CD4-positive, alpha-beta T cell treated with Interleukin-1 beta for 1 hour (primary cell): Measurements from ENCODE around the gene GOLGA8J.
"Not testable (repeated sequence)": the region's sequence is repeated elsewhere in the genome, so short reads cannot be mapped to it uniquely, and the experiment has no call there.

Experiments used
- DNase-seq, 2 donors: peaks; one replicate each; pipeline ENCODE4 v3.0.0-alpha.2; 2020 to 2022

The GOLGA8J gene, protein sequence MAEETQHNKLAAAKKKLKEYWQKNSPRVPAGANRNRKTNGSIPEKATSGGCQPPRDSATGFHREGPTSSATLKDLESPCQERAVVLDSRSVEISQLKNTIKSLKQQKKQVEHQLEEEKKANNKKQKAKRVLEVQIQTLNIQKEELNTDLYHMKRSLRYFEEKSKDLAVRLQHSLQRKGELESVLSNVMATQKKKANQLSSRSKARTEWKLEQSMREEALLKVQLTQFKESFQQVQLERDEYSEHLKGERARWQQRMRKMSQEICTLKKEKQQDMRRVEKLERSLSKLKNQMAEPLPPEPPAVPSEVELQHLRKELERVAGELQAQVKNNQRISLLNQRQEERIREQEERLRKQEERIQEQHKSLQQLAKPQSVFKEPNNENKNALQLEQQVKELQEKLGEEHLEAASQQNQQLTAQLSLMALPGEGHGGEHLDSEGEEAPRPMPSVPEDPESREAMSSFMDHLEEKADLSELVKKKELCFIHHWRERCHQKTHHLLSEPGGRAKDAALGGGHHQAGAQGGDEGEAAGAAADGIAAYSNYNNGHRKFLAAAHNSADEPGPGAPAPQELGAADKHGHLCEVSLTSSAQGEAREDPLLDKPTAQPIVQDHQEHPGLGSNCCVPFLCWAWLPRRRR

DNA sequence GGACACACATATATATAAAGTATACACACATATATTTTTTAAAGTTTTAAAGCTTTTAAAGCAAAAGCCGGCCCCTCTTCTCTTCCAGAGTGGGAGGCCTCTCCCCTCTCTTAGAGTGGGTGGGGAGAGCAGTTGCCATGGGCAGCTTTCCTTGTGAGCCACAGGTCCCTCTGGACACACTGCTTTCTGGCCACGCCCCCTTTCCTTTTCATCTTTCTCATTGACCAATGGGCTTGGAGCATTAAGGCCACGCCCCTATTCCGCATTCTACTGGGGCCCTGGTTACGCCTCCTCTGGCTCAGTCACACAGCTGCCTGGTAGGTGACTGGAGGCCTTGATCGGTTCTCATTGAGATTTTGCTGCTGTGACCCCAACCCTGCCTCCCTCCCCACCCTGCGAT is at the start of gene GOLGA8J:
TSS of gene GOLGA8J (plus strand) at position 301 of the 400 bp plus-strand sequence. CDS start at position 399, 98 bp downstream.
- DNase-seq = not testable (repeated sequence)

DNA sequence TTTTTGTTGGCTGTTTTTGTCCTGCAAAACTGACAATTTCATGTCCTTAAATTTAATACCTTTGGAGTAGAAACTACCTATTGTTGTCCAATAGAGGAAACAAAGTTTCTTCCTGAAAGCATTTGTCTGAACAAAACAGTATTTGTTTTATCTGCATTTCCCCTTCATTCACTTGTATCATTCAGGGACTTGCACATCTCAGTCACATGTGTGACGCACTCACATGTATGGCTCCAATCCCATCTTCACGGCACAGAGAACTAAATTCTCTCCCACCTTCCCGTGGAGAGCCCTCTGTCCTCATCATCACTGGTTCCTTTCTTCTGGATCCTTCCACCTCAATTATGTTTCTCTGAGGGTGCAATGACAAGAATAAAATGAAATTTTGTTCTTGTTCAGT is 49.5 kb upstream of the GOLGA8J start:
- DNase-seq = no peak

DNA sequence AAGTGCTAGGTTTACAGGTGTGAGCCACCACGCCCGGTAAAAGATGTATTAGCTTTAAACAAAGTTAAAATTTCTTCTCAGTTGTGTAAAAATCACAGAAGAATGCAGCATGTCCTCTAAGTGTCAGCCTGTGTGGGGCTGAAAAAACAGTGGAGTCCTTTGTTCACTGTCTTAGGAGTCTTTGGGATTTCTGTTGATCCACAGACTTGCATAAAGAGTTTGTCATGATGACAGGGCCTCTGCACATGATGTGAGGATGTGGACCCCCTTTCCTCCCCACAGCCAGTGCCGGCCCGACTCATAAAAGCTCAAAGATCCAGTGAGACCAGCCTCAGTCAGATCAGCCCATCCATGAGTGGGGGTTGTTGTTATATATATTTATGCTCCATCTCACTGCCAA is 49.0 kb upstream of the GOLGA8J start:
- DNase-seq = no peak

DNA sequence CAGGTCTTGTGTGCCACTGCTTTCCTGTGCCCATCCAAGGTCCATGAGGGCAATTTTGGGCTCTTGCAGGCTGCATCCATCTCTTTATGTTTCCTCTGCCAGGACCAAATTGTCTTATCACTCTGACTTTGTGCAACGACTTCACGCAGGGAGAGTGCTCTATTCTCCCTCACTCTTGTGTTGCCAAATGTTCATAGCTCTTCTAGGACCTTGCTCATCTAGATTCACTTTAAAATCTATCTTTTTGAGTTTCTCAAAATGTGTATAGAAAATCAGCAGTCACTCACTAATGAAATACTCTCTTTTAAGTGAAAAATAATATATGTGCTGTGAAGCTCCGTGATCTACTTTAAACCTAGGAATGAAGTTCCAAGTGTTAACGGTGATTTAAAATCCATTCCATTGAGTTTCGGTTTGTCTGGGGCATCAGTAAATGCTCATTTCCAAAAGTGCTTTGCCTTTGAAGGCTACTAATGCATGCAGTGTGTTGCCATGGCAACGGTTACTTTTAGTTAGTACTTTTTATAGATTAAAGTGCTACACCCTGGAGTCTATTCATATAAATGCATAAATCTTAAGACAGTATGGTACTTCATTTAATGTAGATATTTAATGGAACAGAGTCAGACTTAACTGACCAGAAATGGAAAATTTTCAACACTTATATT is 46.6 kb upstream of the GOLGA8J start:
- no peak for DNase-seq

DNA sequence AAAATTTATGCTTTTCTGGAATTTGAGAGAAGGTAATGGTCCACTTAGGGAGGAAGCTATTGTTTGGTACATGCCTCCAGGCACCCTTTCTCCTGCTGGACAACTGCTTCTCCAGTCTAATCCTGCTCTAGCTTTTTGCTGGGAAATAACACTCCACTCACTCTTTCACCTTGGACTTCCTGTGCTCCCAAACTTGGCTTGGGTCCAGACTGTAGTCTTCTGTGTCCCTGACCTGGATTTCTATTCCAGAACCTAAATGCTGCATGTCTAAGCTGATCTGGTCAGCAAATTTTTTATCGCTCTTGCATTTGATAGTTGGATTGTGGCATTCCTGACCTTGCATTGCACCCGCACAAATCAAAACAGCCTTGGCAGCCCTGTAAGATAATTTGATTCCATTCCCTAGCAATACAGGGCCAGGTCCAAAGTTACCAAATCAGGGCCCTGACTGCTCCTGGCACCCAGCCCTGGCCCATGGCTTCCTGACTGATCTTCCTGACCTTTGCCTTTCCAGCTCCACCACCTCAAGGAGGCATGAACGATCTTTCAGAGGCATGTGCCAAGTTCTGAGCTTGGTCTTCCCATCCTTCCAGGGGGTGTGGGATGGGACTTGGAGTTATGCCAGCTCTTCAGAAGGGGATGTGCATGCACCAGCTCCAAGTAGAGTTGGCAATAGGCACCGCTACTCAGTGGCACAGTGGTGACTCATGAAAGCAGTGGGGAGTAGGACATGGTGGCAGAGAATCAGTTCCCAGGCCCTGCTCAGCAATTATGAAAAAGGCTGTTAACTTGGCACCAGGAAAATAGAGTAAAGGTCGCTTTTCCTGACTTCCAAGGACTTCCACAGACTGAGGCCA is 43.9 kb upstream of the GOLGA8J start:
- no peak for DNase-seq

DNA sequence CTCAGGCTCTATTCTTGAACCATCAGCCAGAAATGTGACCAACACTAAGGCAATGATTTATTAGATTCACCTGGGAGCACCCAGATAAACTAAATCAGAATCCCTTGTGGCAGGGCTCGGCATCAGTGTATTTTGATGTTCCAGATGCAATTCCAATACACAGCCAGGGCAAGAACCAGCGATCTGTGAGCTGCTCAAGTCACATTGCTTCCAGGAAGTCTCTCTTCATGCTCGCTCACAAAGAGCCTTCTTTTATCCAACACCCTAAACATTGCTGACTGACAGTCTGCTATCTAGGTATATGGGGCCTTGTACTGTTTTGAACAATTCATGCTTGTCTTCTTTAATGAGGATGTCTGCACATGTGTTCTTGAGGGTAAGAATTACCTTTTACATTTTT is 40.9 kb upstream of the GOLGA8J start:
- no peak for DNase-seq

DNA sequence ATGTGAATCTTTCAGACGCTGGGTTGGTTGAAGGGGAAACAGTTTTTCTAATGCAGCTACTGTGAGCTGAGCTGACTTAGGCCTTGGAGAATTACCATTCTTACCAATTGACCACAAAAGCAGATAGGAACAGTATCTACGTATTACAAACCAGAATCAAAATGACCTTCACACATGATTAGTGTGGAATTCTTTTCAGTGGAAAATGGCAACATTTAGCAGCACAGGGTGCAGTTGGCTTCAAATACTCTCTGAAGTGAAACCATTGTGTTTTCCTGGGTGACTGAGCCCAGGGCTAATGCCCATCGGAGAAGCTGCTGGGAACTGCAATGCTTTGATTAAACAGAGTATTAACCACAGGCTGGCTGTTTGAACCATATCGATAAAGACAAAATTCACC is 40.2 kb upstream of the GOLGA8J start:
- DNase-seq = no peak

DNA sequence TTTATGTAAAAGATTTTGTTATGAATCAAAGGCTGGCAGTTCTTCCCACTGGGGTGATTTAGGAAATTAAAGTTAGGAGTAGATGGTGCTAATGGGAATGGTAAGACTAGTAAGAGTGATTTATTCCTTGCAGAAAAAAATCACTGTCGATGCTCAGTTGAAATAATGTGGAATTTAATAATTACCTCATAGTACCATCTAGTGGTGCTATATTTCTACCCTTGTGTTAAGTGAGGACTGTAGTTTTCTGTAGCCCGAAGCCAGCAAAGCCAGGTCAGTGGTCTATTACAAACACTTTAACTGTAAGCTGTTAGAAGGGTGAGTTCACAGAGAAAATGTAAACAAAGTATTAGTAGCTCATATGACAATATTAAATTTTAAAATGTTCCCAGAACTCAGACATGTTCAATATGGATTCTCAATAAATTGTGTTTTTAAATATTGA is 39.5 kb upstream of the GOLGA8J start:
- DNase-seq = no peak

DNA sequence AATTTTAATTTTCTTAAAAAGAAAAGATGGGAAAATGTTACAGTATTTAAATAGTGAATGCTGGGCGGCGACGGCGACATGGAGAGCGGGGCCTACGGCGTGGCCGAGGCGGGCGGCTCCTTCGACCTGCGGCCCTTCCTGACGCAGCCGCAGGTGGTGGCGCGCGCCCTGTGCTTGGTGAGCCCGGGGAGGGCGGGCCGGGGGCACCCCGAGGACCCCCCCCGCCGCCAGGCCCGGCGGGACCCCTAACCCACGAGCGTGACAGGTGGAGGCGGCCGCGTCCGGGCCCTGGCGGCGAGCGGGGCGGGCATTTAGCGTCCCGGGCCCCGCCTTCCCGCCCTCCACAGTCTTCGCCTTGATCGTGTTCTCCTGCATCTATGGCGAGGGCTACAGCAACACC is 38.4 kb upstream of the GOLGA8J start:
- DNase-seq = no peak

DNA sequence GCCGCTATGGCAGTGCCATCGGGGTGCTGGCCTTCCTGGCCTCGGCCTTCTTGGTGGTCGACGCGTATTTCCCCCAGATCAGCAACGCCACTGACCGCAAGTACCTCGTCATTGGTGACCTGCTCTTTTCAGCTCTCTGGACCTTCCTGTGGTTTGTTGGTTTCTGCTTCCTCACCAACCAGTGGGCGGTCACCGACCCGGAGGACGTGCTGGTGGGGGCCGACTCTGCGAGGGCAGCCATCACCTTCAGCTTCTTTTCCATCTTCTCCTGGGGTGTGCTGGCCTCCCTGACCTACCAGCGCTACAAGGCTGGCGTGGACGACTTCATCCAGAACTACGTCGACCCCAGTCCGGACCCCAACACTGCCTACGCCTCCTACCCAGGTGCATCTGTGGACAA is 37.9 kb upstream of the GOLGA8J start:
- DNase-seq = not testable (repeated sequence)

DNA sequence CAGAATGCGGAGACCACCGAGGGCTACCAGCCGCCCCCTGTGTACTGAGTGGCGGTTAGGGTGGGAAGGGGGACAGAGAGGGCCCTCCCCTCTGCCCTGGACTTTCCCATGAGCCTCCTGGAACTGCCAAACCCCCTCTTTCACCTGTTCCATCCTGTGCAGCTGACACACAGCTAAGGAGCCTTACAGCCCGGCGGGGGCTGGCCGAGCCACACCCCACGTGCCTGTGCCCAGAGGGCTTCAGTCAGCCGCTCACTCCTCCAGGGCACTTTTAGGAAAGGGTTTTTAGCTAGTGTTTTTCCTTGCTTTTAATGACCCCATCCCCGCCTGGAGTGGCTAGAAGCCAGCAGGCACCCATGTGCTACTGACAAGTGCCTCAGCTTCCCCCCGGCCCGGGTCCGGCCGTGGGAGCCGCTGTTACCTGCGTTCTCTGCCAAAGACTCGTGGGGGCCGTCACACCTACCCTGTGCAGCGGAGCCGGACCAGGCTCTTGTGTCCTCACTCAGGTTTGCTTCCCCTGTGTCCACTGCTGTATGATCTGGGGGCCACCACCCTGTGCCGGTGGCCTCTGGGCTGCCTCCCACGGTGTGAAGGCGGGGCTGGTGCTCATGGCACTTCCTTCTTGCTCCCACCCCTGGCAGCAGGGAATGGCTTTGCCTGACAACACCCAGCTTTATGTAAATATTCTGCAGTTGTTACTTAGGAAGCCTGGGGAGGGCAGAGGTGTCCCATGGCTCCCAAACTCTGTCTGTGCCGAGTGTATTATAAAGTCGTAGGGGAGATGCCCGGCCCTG is 37.3 kb upstream of the GOLGA8J start:
- DNase-seq = not testable (repeated sequence)

DNA sequence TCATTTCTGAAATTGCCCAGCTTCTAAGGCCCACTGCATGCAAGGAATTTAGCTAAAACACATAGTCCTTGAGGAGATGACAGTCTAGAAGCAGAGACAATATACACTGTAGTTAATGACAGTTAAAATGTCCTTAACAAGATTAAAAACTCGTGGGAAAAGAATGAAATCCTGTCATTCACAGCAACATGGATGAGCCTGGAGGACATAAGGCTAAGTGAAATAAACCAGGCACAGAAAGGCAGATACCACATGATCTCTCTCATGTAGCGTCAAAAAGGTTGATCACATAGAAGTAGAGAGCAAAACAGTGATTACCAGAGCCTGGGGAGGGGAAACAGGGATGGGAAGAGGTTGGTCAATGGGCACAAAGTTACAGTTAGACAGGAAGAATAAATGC is 36.3 kb upstream of the GOLGA8J start:
- no peak for DNase-seq

DNA sequence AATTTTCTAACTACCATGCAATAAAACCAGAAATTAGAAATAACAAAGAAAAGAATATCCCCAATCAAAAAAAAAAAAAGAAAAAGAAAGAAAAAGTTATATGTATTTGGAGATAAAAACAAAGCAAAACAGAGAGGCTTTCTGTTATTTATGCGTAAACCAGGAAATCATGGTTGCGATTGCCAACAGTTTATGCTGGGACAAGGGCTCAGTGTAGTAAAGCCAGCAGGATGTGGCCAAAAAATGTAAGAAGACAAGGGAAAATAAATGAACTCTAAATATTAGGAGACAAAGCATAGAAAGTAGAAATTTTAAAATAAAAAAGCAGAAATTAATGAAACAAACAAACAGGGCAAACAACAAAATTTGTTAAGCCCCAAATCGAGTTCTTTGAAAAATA is 27.2 kb upstream of the GOLGA8J start:
- DNase-seq = no peak

DNA sequence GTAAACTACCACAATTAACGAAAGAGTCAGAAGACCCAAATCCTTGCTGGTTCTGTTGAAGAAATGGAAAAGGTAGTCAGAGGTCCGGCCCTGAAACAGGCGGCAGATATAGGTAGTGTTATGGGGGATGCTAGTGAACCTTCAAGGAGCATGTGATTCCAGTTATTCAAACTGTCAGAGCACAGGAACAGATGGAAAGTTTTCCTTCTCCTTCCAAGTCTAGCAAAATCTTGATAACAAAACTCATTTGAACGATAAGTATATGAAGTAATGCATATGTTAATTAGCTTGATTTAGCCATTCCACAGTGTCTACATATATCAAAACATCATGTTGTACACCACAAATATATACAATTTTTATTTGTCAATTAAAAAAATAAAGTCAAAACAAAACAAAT is 26.6 kb upstream of the GOLGA8J start:
- DNase-seq = no peak

DNA sequence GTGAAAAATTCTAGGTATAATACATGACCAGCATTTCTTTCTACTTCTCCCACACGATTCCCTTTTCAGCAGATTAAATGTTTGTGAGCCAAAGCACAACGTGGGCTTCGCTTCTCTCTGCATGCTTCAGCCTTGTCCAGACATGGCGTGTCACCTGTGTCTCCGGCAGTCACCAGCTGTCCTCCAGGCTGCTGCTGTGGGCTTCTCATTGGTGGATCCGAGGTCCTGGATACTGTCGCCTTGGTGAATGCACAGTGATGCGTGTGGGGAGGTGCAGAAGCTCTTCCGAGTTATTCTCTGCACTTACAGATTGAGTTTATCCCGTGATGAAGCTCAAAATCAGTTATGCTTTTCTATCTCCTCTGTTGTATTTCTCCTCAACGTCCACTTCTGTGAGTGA is 23.0 kb upstream of the GOLGA8J start:
- DNase-seq = no peak

DNA sequence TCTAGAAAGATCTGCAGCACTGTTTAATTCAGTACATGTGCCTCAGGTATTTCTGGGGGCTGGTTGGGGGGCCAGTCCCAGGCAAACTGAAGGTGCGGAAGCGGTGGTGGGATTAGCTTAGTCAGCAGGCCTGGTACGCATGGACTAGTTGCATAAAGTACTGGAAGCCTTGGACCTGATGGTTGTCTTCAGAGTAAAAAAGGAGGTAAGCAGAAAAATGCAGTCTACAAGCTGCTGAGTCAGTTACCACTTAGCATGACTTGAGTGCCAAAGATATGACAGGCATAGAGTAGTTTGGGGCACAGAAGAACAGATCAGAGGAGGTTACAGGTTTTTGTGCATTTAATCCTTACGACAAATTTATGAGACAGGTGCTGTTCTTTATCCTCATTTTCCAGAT is 19.9 kb upstream of the GOLGA8J start:
- DNase-seq = no peak

DNA sequence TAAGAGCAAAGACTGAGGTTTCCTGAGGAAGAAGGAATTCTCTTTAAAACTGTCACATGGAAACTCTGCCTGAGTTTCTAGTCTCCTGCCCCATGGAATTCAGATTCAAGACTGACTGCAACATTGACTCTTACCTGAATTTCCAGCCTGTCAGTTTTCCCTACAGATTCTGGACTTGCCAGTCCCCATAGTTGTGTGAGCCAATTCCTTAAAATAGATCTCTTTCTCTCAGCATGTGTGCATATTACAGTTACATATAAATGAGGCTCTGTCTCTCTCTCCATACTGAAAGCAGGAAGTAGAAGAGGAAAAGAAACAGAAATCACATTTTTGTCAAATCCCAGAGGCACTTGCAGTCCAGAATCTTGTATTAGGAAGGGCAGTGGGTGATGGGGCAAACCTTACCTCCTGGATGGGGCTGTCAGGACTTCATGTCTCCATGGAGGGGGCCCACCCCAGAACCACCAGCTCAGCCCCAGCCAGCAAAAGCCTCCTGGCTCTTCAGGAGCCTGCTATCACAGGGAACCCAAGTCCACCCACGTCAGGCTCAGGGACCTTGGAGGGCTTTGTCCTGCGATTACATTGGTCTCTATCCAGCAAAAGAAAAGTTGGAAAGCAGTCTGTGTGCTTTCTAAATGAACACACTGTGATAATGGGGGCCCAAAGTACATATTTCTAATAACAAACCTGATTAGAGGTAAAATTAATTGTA is 18.8 kb upstream of the GOLGA8J start:
- DNase-seq = no peak

DNA sequence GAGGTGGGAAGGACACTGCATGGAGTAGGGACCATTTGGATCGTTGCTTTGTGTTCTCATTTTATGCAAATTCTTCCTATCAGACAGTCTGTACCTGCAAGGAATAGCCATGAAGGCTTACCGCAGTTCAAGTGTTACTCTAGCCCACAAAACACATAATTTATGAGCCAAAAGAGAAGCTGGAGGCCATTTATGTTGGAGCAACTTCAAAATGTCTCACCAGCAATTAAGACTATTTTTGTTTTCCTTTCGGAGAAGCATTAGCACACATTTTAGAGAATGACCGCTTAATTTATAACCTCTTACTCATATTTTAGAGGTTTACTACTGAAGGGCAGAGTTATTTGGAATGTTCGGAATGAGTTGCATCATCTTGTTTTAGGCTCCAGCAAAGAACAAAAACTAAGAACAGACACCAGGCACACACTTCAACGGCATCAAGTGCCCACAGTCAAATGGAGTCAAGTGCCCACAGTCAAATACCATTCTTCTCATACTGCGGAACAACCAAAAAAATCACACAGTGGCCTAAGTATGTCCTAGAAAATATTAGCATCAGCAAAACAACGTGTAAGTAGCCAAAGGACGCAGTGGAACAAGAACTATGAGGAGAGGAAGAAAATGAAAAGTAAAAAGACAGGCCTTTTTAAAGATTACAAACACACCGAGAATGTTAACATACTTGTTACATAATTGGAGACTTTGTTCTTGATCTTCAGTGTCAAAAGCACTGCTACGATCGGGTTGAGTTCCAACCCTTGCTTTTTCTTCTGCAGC is 17.5 kb upstream of the GOLGA8J start:
- DNase-seq = no peak

DNA sequence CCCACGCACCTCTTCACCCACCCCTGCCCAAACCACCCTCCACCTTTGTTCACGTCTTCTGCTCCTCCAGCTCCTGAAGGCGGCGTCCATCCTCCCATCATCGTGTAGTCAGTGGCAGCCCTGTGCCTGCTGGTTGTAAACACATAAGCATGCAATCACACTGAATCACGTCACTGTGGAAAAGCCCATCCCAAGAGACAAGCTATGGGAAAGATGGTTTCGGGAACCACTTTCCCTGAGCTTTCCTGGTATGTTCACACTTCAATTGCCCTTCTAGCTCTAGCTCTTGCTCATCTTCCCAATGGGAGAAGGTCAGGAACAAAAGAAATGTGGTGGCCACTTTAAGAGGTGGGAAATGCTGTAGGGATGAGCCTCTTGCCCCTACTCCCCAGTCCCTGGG is 14.4 kb upstream of the GOLGA8J start:
- no peak for DNase-seq

DNA sequence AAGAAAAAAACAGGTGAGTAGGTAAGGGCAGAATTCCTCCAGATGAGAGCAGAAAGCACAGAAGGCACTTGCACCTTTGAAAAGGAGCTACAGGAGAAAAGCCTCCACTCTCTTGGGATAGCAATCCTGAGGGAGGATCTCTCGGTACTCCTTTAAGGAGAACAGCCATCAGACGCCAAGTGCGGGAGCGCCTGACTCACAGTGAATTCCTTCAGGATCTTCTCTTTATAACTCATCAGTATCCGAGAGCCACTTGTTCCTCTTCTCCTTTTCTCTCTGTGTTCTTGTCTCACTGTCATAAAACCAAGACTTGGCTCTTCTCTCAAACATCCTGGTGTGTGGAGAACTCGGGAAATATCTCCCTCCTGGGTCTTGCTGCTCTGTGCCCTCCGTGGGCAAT is 10.1 kb upstream of the GOLGA8J start:
- DNase-seq = no peak

DNA sequence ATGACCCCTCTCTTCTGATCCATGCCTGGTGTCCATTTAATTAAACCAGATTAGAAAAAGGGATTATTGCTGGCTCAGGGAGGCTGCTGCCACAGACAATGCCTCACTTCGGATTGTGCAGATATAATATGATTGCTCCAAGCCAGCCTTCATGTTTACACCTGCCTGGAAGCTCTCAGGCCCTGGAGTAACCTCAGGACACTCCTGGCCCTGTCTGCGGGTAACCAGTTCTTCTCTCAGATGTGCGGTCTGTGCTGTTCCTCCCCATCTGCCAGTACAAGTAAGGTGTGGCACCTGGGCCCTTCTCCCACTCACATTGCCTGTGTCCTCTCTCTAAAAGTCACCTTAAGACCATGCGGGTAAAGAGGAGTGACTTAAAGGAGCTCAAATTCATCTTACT is 8.8 kb upstream of the GOLGA8J start:
- no peak for DNase-seq
